HepG2 (cell line): Measurements from ENCODE around the gene TBX10. TPM values are rescaled to one million over a fixed set of nuclear protein-coding genes. Genes with fewer than 3 reads are reported as not detected.
A peak's percentile ranks its signal among the peaks of the same experiment; 100 is the strongest.

Source experiments
- ASH2L ChIP-seq: fragments of 300-600, 200-600 bp; sonication (generic); IDR thresholded peaks from 2 replicates; pipeline ENCODE4 v1.7.0; 2017; ENCODE audit warnings: low read depth, mild to moderate bottlenecking, moderate library complexity, mixed read lengths, low read length; ENCODE audit not compliant: insufficient read length
- IKZF4 ChIP-seq: sonication (generic); formaldehyde crosslinking; IDR thresholded peaks from 2 replicates; pipeline ENCODE4 v1.5.1; 2020; ENCODE audit warnings: borderline replicate concordance, mild to moderate bottlenecking, low read depth, missing genetic modification reagents; ENCODE audit errors: not compliant biosample characterization
- JARID2 ChIP-seq: sonication (generic); formaldehyde crosslinking; IDR thresholded peaks from 2 replicates; pipeline ENCODE4 v1.8.1; 2023; ENCODE audit warnings: missing genetic modification reagents, inconsistent platforms; ENCODE audit not compliant: insufficient replicate concordance
- PAWR ChIP-seq: sonication (generic); formaldehyde crosslinking; IDR thresholded peaks from 2 replicates; pipeline ENCODE4 v1.4.0; 2020; ENCODE audit warnings: missing genetic modification reagents, mild to moderate bottlenecking, borderline replicate concordance
- TARDBP ChIP-seq: sonication (generic); formaldehyde crosslinking; IDR thresholded peaks from 2 replicates; pipeline ENCODE4 v1.8.0; 2022; ENCODE audit warnings: mild to moderate bottlenecking, missing genetic modification reagents
- ZBTB38 ChIP-seq: sonication (generic); formaldehyde crosslinking; IDR thresholded peaks from 2 replicates; pipeline ENCODE4 v1.5.1; 2020; ENCODE audit warnings: mild to moderate bottlenecking, missing genetic modification reagents
- ZKSCAN5 ChIP-seq: sonication (generic); formaldehyde crosslinking; IDR thresholded peaks from 2 replicates; pipeline ENCODE4 v1.5.1; 2020; ENCODE audit warnings: mild to moderate bottlenecking, missing genetic modification reagents
- ZNF512B ChIP-seq: sonication (generic); formaldehyde crosslinking; IDR thresholded peaks from 2 replicates; pipeline ENCODE4 v1.5.1; 2020; ENCODE audit warnings: missing genetic modification reagents, mild to moderate bottlenecking, borderline replicate concordance
- polyA plus RNA-seq, 8 experiments: library from polyadenylated mRNA; depleted of rRNA in 3 of 8; stranded (reverse) in 7 of 8; unstranded in 1 of 8; fragments of >200 nt; fragmentation: Illumina TruSeq in 4 of 8; extraction: Trizol in 4 of 8; gene quantifications; 2 replicates each; pipeline versions ENCODE4 v1.2.1 to v1.2.3, GENCODE V29; 2011 to 2016; ENCODE audit warnings: low read depth in 4 of 8, missing spikeins in 1 of 8, mixed read lengths in 1 of 8; ENCODE audit not compliant: insufficient read depth in 1 of 8
- total RNA-seq, 5 experiments: library from RNA; depleted of rRNA; stranded (reverse); fragments of >200 nt; fragmentation: Illumina TruSeq; extraction: Trizol; gene quantifications; 2 replicates each; pipeline ENCODE4 v1.2.3, GENCODE V29; 2016; ENCODE audit warnings: low read depth in 1 of 5

Gene TBX10
- total and polyA plus RNA-seq, 2 of the 13 experiments (the other 11 are each of a cell fraction or from before 2014, with no cell fraction given) = 0.27 to 1.7 TPM

GRCh38 chr11:67616431-67617242, 22.9 kb downstream of the TBX10 start (continued):
- no peak for TF ChIP-seq ZNF512B
- TF ChIP-seq ZBTB38 (CRISPR knock-in tag) = 0 out of 2 replicates have a peak, but pooled peaks have one; percentile 9
- no peak for TF ChIP-seq PAWR (CRISPR knock-in tag)
- TF ChIP-seq JARID2 (CRISPR knock-in tag) = no peak
- no peak for TF ChIP-seq IKZF4 (CRISPR knock-in tag)
- TF ChIP-seq ASH2L = peak; percentile 39
- 0 out of 2 replicates have a peak, but pooled peaks have one; percentile 9 for TF ChIP-seq TARDBP (CRISPR knock-in tag)
- TF ChIP-seq ZKSCAN5 (CRISPR knock-in tag) = peak; percentile 95
- TF ChIP-seq, all 625 proteins: peak for 13
